Stimulated activated CD4-positive, alpha-beta T cell treated with anti-CD3 and anti-CD28 coated beads, Interleukin-2, amount 100 ng/mL, for 24 hours (primary cell): ENCODE data around the gene POU6F2.

Source experiments
- DNase-seq, 2 donors: peaks; one replicate each; pipeline ENCODE4 v3.0.0-alpha.2; 2020

POU6F2 gene

DNA sequence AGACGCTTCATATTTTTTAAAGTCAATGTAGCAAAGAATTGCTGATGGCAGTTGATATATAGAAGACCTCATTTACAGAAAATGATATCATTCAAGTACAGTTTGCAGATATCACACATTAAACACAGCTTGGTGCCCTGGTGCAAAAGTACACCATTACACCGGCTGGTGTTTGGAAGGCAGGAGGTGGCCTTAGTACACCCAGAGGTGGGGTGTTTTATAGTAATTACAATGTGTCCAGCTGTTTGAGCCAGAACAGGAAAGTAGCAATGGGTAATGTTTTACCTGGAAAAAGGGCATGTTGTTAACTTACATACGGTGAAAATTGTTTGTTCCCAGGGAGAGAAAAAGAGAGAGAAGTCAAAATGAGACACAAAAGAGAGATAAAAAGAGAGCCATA lies 485.5 kb downstream of the POU6F2 start:
- no peak for DNase-seq

DNA sequence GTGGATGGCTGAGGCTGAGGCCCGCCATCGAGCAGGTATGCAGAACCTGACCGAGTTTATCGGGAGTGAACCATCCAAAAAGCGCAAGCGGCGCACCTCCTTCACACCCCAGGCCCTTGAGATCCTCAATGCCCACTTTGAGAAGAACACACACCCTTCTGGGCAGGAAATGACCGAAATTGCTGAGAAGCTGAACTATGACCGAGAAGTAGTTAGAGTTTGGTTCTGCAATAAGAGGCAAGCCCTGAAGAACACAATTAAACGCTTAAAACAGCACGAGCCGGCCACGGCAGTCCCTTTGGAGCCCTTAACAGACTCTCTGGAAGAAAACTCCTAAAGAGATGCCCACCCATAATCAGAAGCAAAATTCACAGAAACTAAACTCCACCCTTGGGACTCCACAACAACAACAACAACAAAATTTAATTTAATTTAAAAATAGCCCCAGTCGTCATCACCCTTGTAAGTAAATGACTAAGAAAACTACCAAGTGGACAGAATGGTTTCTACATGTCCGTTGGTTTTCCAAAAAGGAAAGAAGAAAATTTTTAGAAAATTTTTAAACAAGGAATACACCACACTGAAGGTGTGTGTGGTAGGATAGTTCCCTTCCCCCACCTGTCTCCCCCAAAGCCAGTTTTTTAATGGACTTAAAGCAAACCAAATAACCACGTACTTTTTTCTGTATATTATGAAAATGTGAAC lies 486.8 kb downstream of the POU6F2 start:
- DNase-seq, result no peak

DNA sequence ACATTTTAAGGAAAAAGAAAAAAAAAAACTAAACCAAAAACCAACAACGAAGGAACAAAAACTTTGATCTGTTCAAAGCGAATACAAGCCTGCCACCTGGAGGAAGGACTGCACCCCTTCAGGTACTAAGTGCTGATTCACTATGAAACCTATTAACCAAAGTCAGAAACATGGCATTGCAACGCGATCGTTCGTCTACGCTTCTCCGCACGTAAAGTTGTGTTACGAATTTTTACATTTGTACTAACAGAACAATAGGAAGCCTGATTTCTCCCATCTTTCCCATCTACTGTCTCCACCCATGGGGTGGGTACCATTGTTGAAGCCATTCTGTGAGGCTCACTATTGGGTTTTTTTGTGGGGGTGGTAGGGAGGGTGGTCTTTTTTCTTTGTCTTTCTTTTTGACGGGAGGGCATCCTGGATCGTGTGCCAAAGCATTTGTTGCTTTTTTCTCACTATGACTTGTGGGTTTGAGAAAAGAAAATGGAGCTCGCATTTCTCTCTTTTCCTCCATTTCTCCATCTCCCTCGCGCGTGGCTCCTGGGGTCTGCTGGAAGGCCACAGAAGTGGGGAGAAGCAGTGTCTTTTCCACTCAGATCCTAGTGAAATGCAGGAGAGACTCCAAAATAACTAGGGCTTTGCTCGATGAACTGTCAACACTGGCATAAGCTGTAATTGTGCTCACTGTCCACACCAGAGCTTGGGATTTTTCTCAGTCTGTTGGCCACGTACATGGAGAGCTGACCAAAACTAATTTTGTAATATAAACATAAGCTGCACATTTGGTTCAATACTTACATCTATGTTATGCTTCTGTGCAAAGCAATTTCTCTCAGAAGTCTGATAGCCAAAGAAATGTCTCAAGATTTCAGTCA lies 487.6 kb downstream of the POU6F2 start:
- DNase-seq, result peak; percentile 31 to 38

DNA sequence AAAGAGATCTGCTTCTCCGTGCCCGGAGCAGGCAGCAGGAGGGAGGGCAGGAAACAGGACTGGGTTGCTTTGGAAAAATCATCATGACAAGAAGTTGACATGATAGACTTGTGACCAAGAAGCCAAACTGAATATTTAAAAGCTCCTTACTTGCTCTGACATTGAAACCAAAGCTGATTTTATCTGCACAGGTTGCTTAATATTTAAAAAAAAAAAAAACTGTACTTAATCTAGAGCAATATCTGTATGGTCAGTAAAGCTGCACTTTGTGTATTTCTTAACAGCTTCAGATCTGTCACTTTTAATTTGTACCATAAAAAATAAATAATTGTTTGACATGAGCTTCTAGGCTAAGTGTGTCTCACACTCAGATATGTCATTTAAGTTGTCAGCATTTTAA lies 490.6 kb downstream of the POU6F2 start:
- DNase-seq, result no peak

DNA sequence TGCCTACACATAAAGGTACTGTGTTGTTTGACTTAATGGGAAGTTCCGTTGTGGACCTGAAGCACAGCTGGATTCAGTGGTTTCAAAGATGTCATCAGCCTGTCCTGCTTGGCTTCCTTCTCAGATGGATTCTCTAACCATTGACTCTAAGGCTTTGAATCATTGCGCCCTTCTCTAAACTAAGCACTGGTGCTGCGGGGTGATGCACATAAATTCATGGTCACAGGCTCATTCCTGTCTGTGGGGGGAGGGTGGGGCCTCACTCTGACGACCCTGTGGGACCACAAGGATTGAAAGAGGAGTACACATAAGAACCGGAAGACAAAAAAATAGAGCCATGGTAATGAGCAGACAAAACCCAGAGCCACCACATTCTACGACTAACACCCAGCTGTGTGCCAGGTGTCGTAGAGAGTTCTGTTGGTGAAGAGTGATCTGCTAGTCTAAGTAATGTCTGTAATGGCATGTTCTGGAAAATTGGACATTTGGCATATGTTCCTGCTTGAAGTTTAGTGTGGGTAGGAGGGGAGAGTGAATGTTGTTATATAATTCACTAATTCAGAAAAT lies 491.2 kb downstream of the POU6F2 start:
- DNase-seq, result no peak

DNA sequence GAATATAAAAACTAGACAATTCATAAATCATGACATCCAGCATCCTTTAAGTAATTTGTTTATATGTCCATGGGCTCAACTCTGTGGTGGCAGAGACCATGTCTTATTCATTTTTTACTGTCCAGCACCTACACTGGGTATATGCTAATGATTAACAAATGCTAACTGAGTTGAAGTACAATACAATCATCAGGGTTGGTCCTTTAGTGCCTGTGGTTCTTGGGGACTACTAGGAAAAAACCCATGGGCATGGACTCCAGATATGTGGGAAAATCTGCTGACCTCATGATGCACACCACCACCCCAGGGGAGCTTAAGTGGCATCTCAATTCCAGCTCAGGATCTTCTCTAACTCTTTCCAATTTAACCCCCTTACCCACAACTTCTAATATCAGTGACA lies 503.2 kb downstream of the POU6F2 start:
- DNase-seq, result no peak

DNA sequence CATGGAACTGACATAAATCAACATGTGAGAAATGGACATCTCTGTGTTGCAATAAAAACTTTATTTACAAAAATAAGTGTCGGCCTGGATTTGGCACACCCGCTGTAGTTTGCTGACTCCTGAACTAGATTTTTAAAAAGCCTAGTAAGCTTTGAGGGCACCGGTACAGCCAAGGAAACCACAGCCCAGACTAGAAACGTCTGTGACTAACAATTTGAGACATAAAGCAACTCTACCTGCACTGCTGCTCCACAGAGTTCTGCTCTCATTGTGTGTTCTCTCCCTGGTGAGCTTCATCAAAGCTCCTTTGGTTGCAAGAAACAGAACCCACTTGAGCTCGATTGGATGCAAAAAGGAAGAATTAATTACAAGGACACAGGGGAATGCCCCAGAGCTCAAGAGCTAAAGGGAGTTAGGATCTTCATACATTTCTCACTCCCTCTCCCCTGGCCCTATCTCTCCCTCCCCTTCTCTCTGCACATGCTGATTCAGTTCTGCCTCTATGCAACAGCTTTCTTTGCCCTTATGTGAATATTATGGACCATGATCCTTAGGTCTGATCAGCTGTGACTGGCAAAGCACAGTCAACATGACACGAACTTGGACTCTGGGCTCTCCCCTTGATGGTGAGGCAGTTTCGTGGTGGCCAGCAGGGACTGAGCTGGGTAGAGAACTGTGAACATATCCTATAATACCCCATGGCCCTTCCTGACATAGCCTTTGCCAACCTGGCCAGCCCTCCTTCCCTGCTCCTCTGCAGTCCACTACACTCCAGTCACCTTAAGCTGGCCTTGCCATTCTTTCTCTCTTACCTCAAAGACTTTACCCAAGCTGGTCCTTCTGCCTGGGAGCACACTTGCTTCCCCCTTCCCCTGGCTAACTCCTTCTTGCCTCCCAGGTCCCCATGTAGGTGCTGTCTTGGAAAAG lies 511.0 kb downstream of the POU6F2 start:
- DNase-seq, result no peak

DNA sequence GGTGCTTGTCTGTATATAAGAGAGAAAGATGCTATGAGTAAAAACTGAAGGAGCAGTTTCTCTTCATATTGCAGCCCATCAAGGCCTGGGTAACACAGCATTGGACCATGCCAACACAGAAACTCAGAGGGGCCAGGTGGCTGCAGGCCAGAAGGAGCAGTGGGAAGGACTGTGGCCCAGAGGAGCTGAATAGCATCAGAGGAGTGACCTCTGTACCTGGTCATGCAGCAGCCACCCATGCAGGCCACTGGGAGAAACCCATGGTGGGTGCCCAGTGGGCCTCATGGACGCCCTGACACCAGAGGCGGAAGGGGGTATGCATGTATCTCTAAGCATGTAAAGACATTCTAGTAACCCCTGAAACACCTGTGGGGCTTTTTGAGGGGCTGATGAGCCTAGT lies 512.6 kb downstream of the POU6F2 start:
- DNase-seq, result no peak

DNA sequence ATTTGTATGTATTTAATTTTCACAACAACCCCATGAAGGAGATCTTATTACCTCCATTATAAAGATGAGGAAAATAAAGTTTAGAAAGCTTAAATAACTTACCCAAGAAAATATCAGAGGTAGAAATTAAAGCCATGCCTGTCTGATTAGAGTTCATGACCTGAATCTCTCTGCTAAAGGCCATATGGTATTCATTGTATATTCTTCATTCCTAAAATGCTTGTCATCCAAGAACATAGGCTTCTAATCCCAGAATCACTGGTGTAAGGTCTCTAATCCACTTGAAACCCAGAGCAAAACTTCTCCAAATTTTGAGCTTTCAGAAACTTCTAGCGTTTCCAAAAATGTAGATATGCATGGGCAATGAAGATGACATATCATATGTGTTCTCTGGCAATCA lies 516.2 kb downstream of the POU6F2 start:
- no peak for DNase-seq

DNA sequence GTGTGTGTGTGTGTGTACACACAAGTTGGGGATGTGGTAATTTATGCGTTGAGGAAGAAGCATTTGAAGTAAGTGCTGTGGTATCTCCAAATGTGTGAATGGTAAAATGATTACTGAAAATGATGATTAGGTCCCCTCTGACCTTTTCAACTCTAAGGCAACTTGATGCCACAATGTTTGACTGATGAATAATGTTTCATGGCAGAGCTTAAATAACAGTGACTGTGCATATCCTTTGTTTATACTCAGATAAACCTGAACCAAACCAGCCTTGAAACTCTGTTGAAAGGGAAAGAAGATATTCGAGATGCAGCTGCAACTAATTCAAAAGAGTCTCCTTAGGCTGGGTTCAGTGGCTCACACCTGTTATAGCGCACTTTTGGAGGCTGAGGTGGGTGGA lies 523.6 kb downstream of the POU6F2 start:
- DNase-seq, result no peak

DNA sequence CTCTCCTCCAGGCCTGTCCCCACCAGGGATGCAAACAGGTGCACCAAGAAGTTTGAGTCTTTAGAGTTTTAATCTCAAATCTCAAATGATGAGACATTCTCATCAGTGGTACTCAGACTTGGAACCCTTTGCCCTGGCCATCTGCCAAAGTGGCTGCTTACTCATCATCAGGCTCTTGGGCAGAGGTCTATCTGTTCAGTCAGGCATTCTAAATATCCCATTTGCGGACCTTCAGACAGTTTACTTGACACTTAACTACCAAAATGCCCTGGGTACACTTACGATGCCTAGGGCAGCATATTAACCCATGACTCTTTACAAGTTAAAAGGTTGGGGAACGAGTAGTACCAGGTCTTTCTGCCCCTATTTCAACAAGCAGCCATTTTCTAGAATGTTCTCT lies 527.3 kb downstream of the POU6F2 start:
- DNase-seq, result peak in 1 of 2 donors; percentile 23

DNA sequence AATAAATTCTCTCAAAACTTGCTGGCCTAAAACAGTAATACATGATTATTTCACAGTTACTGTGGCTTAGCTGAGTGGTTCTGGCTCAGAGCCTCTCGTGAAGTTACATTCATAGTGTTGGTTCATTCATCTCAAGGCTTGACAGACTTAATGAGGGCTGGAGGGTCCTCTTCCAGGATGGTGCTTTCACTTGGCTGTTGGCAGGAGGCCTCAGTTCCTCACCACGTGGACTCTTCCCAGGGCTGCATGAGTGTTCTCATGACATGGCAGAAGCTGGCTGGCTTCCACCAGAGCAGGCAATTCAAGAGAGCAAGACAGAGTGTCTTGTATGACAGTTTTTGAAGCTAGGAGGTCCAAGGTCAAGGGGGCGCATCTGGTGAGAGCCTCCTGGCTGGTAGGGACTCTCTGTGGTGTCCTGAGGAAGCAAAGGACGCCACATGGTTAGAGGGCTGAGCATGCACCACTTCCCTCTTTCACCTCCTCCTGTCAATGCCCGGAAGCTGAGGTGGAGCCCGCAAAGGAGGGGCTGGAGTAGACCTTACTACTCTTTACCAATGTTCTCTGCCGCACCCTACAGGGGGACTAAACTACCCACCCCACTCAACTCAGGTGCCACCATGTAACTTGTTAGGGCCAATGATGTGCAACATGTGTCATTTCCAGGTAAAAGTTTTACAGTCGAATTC lies 530.3 kb downstream of the POU6F2 start:
- no peak for DNase-seq

DNA sequence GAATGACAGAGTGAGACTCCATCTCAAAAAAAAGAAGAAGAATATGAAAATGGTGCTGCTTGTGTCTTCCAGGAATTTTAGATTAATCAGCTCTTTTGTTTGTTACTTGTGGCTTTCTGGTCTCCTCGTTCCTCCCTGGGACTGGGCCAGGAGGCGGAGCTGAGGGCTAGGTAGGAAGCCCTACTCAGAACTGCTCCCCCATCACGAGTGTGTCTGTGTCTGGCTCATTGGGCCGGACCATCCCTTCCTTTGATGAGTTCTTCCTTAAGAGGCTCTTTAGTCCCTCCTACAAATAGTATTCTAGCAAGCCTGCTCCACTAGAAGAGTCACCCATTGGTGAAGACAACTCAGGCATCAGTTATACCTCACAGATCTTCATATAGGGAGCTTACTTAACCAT lies 531.7 kb downstream of the POU6F2 start:
- DNase-seq, result no peak

DNA sequence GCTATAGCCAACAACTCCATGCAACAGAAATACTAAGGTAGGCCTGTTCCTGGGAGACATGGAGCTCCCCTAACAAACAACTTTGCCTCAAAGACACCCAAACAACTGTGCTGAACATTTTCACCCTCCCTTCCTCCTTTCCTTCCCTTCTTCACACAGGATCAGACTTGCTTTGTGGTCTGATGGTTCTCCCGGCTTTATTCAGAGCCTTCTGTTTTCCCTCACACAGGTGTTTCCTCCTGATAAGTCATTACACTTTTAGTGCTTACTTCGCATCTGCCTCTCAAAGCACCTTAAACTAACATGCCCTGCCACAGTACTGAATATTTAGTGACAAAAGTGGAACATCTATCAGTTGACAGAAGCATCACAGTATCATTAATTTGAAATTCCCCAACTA lies 532.2 kb downstream of the POU6F2 start:
- no peak for DNase-seq

DNA sequence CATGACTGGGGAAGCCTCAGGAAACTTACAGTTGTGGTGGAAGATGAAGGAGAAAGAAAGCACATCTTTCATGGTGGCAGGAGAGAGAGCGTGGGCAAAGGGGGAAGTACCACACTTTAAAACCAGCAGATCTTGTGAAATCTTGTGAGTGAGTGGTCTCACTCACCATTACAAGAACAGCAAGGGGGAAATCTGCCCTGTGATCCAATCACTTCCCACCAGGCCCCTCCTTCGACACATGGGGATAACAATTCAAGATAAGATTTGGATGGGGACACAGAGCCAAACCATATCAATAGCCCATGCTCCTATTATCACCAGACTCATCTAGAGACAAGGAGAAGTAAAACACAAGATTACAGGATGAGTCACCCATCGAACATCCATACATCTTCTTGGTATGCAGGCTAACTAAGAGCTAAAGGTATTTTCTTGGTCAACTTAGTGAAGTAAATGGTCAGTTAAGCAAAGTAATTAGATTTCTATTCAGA lies 533.2 kb downstream of the POU6F2 start:
- no peak for DNase-seq

DNA sequence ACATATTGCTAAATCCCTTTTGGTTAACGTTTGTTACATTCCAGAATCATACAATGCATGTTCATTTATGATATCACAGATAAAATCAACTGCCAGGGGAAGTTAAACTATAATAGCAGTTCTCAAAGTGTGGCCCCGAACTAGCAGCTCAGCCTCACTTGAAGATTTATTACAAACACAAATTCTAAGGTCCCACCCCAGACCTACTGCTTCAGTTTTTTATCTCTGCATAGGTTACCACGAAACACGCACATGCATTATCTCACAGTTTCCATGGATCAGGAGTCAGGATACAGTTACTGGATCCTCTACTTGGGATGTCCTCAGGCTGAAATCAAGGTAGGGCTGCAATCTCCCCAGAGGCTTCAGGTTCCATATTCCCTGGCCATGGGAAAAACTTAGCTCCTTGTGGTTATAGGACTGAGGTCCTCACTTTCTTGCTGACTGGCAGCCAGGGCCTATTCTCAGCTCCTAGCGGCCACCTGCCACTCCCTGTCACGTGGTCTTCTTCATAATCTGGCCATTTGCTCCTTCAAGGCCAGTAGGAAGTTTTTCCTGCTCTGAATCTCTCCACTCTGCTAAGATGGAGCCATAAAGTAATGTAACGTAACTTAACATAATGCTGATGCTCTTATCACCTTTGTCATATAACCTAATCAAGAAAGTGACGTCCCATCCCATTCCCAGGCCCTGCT lies 538.0 kb downstream of the POU6F2 start:
- DNase-seq, result no peak

DNA sequence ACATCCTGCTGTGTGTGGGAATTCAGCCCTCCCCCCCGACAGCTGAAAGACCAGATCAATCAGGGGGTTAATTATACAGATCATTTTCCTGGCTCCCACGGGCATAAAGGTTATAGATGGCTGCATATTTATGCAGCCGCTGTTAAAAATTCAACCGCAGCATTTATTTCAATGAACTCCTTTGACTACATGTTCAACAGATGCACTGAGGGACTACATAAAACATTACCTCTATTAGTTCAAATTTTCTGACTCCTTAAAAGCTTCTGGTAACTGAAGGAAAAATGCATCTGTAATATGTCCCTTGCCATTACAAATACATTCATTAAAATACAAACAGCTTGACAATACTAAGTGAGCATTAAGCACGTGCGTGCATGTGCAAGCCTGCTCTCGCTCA lies 538.8 kb downstream of the POU6F2 start:
- no peak for DNase-seq

DNA sequence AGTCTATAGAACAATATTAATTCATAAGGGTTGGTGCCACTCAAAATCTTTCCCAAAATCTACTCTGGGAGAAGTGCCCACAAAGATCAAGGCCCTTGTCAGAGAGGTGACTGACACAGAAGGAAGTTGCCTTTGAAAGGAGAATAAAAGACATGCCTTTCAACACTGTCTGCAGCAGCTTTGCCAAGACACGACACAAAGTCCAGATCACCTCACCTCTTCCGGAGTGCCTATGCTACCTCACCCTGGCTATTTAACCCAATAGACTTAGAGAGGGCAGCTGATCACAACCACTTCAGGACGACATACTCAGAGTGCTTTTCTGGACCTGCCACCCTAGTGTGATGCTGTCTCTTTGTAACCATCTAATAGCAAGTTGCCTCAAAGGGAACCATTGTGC lies 539.5 kb downstream of the POU6F2 start:
- DNase-seq, result no peak
